HG02571 (cell line): ENCODE measurements around the gene GPAT2.
A peak's percentile ranks its signal among the peaks of the same experiment; 100 is the strongest.
"Not testable (repeated sequence)": the region's sequence is repeated elsewhere in the genome, so short reads cannot be mapped to it uniquely, and the experiment has no call there.

Source experiments
- ATAC-seq: cut with Tn5 transposase; IDR thresholded peaks from one replicate; pipeline ENCODE4 v1.9.1; 2021; ENCODE audit warnings: mild to moderate bottlenecking, moderate library complexity; ENCODE audit not compliant: unreplicated experiment

GPAT2 gene

GRCh38 chr2:96024336-96025193 is 10.2 kb downstream of the GPAT2 start:
- no peak for ATAC-seq

GRCh38 chr2:96023701-96024100 is 11.0 kb downstream of the GPAT2 start:
- not testable (repeated sequence) for ATAC-seq

GRCh38 chr2:96022701-96023447 is 11.8 kb downstream of the GPAT2 start:
- ATAC-seq = peak; percentile 60

- not testable (repeated sequence) for ATAC-seq
Observed at GRCh38 chr2:96022126-96022525, 12.6 kb downstream of the GPAT2 start.

- not testable (repeated sequence) for ATAC-seq
Observed at GRCh38 chr2:96021142-96021541, 13.6 kb downstream of the GPAT2 start.

- not testable (repeated sequence) for ATAC-seq
Observed at GRCh38 chr2:96019909-96020590, 14.7 kb downstream of the GPAT2 start.

GRCh38 chr2:96016321-96016720 is 18.4 kb downstream of the GPAT2 start:
- ATAC-seq = not testable (repeated sequence)

- not testable (repeated sequence) for ATAC-seq
Observed at GRCh38 chr2:96012792-96013264, 21.9 kb downstream of the GPAT2 start.

- ATAC-seq = not testable (repeated sequence)
Observed at GRCh38 chr2:96012086-96012791, 22.5 kb downstream of the GPAT2 start.

- ATAC-seq = not testable (repeated sequence)
Observed at GRCh38 chr2:96011129-96011455, 23.6 kb downstream of the GPAT2 start.

- peak; percentile 99 for ATAC-seq
Observed at GRCh38 chr2:96010320-96011128, 24.2 kb downstream of the GPAT2 start.

GRCh38 chr2:96009833-96010232 is 24.9 kb downstream of the GPAT2 start:
- ATAC-seq = peak; percentile 5

- not testable (repeated sequence) for ATAC-seq
Observed at GRCh38 chr2:96008051-96008450, 26.7 kb downstream of the GPAT2 start.

GRCh38 chr2:96006248-96006647 is 28.5 kb downstream of the GPAT2 start:
- not testable (repeated sequence) for ATAC-seq

- peak; percentile 41 for ATAC-seq
Observed at GRCh38 chr2:95992520-95993272, 42.0 kb downstream of the GPAT2 start.

GRCh38 chr2:95992102-95992501 is 42.6 kb downstream of the GPAT2 start:
- peak; percentile 50 for ATAC-seq

- peak; percentile 95 for ATAC-seq
Observed at GRCh38 chr2:95991351-95992094, 43.2 kb downstream of the GPAT2 start, which contains the start of gene ANKRD36C. ANKRD36C (minus strand) TSS chr2:95991824; CDS start chr2:95991708, 116 bp downstream.

- ATAC-seq = not testable (repeated sequence)
Observed at GRCh38 chr2:95990884-95991283, 43.8 kb downstream of the GPAT2 start.
